HG02588 (cell line): ENCODE measurements around the gene TSC1.
A peak's percentile ranks its signal among the peaks of the same experiment; 100 is the strongest.
"Not testable (repeated sequence)": the region's sequence is repeated elsewhere in the genome, so short reads cannot be mapped to it uniquely, and the experiment has no call there.

Source experiments
- ATAC-seq: cut with Tn5 transposase; IDR thresholded peaks from one replicate; pipeline ENCODE4 v1.9.1; 2021; ENCODE audit warnings: mild to moderate bottlenecking, moderate library complexity; ENCODE audit not compliant: unreplicated experiment

Gene TSC1

DNA sequence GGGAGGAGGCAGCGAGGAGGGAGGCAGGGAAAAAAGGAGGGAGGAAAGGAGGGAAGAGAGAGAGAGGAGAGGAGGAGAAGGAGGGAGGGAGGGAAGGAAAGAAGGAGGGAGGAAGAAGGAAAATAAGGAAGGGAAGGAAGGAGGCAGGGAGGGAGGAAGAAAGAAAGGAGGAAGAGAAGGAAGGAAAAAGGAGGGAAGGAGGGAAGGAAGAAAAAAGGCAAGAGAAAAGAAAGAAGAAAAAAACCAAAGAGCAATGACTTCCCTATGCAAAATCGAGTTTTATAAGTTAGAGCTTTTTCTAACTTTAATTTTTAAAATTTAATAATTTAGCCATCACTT, 33.7 kb upstream of the TSC1 start:
- no peak for ATAC-seq

DNA sequence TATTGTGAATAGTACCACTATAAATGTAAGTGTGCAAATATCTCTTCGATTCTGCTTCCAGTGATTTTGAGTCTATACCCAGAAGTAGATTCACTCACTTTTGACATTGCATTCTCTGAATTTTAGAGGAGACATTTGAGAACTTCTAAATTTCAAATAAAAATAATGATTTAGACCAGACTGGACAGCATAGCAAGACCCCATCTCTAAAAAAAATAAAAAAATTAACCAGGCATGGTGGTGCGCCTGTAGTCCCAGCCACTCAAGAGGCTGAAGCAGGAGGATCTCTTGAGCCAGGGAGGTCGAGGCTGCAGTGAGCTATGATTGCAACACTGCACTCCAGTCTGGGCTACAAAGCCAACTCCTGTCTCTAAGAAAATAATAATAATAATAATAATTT, 32.2 kb upstream of the TSC1 start:
- no peak for ATAC-seq

DNA sequence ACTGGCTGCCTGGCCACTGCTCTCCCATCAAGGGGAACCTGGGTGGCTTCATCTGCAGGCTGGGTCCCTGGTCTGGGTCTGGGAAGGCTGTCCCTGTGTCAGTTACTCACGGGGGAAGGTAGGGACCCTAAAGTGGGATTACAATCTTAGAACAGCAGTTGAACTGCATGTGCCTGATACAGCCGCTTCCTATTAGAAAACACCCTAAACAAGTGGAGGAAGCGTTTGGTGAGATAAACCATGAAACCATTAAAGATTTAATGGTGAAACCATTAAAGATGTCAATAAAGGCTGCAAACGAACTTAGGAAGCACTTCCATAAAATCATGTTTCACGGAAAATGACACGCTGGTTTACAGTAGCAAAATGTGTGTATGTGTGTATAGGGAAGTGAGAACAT, 31.5 kb upstream of the TSC1 start:
- no peak for ATAC-seq

DNA sequence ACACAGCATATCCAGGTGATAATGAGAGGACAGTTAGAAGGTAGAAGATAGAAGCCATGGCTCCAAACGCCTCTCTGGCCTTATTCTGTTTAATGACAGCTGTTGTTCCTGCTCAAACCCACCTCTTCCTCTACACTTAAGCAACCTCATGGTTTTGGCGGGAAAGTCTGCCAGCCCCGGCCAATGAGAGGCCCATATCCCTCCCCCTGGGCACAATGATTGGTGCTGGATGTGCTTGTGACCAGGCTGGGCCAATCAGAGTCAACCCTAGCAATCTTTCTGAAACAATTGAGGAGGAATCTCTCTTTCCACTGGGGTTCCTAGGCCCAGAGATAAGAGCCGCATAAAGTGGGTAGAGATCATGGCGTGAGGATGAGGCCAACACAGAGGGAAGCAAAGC, 29.3 kb upstream of the TSC1 start:
- ATAC-seq: no peak

DNA sequence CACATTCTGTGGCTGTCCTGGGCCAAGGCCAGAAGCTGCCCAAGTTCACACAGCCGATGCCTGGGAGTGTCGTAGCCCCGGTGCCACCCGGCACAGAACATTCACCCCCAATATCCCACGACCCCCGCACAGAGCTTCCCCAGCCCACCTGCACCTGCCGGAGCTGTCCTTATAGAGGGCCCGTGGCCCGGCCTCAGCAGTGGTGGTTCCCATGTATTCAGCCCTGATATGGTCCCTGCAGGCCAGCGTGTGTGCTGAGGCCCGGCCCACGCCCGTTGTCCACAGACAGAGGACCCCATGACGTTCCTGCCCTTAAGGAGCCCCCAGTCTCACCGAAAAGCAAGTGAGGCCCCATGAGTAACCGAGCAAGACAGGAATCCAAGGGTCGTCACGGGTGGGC, 28.8 kb upstream of the TSC1 start:
- no peak for ATAC-seq

DNA sequence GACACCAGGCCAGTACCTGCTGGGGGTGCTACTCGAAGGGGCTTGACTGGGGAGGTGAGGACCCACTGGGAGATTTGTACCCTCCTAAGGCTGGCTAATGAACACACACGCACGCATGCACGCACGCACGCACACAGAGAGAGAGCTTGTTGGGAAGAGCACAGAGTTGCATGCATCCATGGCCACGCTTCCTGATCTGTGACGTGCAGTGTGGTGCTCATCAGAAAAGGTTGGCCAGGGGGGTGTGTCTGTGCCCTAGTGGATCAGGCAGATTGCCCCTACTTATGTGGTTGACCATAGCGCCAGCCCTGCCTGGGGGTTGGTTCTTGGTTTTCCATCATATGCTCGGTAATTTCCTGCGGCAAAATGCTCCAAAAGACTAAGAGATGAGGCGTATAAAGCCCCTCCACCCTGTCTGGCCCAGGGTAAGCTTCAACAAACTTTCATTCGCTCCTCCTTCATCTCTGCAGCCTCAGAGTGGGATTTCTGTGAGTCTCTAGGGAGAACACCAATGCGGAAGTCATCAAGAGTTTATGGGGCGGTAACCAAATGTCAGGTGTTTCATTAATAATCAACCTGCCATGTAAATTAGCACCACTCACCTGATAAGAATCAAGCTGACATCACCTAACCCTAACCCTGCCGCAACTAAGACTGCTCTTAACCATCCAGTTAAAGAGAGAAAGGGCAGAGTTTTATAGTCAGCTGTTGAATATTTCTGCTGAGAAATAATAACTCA, 26.1 kb upstream of the TSC1 start:
- ATAC-seq: no peak

DNA sequence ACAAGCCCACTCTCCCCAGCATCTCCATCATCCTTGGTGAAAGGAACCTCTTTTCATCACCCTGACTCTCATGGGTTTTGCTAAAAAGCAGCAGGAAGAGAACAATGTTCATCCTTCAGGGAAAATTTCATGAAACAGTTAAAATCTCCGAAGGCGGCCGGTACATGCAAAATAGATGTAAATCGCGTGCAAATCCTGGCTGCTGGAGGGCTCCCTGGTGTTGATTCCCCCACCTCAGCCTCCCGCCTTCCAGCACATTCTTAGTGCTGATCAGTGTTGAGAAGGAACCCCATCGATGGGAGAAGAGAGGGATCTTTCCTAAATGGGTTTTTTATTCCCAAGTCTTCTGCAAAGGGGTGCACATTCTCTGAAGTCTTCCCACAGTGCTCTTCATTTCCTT, 25.4 kb upstream of the TSC1 start:
- no peak for ATAC-seq

DNA sequence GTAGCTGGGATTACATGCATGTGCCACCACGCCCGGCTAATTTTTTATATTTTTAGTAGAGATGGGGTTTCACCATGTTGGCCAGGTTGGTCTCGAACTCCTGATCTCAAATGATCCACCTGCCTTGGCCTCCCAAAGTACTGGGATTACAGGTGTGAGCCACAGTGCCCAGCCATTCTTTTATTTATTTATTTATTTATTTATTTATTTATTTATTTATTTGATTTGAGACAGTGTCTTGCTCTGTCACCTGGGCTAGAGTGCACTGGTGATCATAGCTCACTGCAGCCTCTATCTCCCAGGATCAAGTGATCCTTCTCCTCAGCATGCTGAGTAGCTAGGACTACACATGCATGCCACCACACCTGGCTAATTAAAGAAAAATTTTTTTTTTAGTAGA, 23.5 kb upstream of the TSC1 start:
- not testable (repeated sequence) for ATAC-seq

DNA sequence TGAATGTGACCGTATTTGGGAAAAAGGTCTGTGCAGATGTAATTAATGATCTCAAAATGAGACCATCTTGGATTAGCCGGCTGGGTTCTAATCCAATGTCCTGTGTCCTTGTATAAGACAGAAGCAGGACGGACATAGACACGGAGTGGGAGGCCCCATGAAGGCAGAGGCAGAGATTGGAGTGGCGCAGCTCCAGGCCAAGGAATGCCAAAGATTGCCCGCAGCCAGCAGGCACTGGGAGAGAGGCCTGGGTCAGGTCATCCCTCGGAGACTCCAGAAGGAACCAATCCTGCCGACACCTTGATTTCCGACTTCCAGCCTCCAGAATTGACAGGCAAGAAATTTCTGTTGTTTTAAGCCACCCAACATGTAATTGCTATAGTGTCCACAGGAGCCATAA, 21.1 kb upstream of the TSC1 start:
- no peak for ATAC-seq

DNA sequence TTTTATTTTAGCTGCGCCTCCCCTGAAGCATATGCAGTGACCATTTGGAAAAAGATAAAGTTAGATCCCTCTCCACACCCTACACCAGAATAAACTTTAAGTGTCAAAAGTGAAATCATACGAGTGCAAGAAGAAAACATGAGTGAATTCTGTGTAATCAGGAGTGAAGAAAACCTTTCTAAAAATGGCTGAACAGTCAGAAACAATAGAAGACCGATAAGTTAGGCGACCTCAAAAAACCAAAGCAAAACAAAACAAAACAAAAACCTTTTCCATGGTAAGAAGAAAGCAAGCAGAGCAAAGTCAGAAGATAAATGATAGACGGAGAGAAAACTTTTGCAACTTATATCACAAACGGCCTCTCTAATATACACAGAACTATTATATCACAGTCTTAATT, 16.6 kb upstream of the TSC1 start:
- no peak for ATAC-seq

DNA sequence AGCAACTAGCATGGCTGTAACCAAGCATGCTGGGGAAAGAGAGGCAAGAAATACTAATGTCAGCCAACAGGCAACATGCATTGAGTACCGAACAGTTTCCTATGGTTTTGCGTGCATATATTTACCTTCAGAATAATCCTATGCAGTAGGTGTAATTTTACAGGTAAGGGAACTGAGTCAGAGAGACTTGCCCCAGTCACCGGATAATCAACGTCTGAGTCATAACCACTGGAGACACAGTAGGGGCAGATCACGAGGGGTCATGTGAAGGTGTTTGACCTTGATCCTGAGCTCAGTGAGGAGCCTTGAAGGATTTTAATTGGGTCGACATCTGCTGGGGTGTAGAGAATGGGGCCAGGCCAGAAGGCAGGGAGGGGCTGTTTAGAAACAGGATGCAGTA, 13.4 kb upstream of the TSC1 start:
- no peak for ATAC-seq

DNA sequence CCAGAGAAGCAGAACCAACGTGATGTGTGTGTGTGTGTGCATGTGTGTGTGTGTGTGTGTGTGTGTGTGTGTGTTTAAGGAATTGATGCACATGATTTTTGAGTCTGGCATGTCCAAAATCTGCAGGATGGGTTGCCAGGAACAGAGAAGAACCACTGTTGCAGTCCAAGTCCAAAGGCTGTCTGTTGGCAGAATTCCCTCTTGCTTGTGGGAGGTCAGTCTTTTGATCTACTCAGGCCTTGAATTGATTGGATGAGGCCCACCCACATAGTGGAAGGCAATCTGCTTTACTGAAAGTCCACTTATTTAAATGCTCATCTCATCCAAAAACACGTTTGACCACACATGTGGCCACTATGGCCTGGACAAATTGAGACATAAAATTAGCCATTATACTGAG, 11.4 kb upstream of the TSC1 start:
- no peak for ATAC-seq

DNA sequence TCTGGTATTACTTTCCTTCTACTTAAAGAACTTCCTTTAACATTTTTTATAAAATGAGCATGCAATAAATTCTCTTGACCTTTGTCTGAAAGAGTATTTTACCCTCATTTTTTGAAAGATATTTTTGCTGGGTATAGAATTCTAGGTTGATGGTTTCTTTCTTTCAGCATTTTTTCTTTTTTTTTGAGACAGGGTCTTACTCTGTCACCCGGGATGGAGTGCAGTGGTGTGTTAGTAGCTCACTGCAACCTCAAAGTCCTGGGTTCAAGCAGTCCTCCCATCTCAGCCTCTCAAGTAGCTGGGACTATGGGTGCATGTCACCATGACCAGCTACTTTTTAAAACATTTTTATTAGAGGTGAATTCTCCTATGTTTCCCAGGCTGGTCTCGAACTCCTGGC, 10.7 kb upstream of the TSC1 start:
- no peak for ATAC-seq

DNA sequence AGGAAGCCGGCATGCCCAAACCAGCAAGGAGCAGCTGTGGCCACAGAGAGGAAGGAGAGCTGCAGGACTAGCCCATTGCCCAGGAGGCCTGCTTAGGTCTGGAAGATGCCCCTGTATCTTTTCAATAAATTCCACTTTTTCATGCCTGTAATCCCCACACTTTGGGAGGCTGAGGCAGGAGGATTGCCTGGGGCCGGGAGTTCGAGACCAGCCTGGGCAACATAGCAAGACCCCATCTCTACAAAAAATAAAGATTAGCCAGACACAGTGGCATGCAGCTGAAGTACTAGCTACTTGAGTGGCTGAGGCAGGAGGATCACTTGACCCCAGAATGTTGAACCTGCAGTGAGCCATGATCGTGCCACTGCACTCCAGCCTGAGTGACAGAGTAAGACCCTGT, 5.3 kb upstream of the TSC1 start:
- no peak for ATAC-seq

DNA sequence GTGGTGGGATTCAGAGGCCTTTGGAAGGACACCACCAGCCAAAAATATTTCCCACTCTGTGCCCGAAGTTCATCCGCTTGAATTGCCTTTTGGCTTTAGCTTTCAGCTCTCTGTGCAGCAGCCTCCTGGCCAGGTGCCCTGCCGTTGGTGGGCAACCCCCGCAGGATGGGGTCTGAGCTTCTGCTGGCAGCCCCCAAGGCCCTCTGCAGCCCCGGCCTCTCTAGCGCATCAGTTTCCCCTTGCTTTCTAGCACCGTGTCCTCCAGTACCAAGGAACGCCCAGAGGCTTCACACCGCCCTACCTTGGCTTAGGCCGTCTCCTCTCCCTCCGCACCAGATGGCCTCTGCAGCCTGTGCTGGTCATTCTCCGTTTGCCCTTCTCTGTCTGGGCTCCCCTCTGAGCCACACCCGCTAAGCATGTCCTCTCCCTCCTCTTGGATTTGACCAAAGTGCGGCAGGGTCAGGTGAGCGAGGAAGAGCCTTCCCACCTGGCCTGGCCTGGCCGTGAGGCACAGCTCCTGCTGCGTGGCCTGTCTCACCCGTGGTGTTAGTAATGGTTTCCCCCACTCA, 4.2 kb upstream of the TSC1 start:
- ATAC-seq: no peak

DNA sequence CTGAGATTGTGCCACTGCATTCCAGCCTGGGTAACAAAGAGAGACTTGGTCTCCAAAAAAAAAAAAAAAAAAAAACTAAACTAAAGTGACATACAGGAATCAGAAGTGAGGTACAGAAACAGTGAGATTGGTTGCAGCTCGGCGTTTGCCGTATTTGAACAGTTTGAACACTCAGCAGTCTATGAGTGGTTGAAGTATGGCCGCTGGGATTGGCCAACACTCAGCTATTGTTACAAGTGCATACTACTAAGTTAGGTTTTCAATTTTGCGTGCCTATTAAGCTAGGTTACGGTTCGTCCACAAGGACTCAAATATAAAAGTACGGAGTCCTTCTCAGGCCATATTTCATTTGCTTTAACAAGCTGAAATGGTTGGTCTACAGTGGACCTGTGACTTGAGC, 3.3 kb upstream of the TSC1 start:
- no peak for ATAC-seq

DNA sequence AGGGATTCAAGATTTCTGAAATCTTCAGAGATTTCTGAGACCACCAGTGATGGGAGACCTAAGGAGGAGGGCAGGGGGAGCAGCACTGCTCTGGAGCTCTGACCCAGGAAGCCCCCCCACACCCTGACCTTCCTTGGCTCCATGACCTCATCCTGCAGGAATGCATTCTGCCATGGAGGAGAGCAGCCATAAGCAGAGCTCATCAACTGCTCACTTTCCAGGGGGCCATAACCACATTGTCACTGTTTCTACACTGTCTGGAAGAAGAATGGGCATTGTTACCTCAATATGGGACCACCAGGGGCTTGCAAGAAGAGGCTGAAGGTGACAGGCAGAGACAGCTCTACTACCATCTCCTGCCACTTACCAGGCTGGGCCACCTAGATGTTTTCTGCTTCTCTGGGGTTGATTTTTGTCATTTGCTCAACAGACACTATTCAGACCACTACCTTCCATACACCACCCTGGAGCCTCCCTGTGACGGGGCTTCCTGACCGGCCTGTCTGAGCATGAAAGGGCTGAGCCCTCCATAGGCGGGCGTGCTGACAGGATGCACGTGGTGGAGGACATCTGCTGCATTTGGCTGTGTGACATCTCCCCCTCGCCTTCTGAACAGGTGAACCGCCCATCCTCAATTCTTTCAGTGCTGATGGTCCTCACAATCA, 2.3 kb upstream of the TSC1 start:
- ATAC-seq: no peak

DNA sequence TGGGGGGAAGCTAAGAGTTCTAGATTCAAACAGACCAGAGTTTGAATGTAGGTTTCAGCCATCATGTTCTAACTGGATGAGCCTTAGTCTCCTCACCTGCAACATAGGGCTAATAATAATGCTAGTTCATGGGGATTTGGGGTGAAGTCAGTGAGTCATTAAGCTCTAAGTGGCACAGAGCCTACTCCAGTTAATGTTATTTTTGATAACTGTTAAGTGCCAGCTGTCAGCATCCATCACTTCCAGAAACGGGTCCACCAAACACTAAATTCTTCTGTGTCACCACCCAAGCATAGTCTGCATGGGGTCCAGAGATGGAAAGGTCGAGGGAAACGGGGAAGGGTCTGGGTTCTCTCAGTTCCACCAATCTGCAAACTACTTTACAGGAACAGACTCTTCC, 1.8 kb upstream of the TSC1 start:
- ATAC-seq: no peak

DNA sequence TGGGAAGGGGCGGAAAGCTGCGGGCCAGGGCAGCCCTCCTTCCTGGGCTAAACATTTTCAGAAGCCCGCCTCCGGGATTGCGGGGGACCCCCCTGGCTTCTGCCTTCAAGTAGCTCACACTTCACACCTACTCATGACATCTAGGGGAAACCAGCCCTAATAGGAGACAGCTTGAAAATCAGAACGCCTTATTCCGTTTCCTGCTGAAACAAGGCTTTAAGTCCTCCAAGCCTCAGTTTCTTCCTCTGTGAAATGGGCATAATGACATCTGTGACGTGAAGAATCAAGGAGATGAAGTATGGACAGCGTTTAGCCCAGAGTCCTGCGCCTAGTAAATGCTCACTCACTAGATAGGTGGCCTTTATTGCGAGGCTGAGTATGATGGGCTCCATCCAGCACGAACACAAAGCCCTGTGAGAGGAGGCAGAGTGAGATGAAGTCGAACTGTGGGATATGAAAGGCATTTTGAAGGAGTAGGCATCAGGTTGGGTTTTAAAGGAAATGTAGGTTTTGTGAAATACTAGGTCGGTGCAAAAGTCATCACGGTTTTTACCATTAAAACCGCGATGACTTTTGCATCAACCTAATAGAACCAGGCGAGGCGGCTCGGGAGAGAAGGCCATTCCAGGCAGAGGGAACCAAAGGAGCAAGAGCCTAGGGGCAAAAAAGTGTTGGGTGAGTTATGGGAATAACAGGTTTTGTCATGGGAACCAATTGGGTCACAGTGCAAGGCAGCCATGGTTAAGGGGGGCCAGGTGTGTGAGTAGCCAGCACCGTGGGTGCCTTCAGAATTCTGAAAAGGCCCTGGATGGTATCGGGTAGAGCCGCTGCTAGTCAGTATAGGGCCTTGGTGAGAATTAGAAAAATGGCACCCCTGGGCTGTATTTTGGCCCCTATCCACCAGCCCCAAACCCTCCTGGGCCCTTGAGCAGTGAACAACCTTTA, 1.0 kb upstream of the TSC1 start:
- ATAC-seq: no peak

DNA sequence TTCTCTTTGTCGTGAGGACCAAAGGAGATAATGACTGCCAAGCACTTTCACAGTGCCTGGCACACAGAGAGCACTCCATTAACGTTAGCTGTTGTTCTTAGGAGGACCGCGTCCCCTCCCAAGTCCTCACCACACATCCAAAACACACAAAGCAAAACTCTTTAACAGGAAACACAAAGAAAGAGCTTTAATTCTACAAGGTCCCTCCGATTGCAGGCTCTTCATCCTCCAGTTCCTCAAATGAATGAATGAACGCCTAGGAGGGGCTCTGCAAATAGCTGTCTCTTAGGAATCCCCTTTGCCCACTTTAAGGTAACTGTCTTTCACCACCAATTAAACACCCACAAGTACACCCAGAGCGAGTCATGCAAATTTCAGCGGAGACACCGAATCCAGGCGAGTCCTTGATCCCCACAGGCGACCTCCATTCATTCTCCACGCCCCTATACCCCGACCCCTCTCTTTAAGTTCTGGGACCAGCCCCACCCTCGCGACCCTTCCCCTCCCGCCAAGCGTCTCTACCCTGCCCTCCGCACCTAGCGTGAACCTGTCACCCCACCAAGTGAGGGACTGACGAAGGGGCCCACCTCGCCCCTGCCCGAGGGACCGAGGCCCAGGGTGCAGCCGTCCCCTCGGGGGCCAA, 644 bp downstream of the TSC1 start:
- peak; percentile 9 for ATAC-seq

DNA sequence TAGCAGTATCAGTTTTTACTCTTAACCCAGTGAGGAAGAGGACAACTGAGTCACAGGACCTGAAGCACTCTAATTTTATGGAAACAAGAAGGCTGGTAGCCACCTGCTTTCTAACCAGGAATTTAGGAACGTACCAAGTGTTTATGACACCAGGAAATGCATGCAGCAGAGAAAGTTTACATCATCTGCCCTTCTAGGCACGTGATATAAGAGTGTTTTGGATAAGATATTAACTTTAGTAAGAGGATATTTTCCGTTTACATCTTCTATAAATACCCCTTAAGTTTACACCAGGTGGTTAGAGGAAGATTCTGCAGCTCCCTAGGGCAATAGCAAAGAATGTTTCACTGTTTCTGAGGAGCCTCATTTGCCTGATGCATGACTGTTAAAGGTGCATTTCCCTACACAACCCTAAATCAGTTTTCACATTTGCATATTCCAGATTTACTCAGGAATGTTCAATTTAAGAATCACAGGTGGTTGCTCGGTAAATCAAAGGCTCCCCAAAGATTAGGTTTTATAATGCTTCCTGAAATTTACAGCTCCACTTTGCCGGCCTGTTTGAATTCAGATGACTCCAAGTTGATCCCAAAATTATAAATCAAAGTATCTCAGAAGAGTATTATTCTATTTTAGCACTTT, 1.8 kb downstream of the TSC1 start:
- ATAC-seq: no peak
